D721Med (cell line): ENCODE data around the gene LAMB1.

Experiments used
- DNase-seq: peaks from one replicate; pipeline ENCODE4 v3.0.0; 2011; ENCODE audit warnings: low spot score; ENCODE audit not compliant: insufficient read length
- FAIRE-seq: peaks from 2 replicates; lab custom pipeline; 2011; peaks lifted over from hg19 to GRCh38; lab: Jason Lieb, UNC
- TF ChIP-seq, protein P1 (sequence below): IDR thresholded peaks from 2 replicates; pipeline ENCODE4 v1.5.1; 2012; ENCODE audit warnings: mild to moderate bottlenecking, control low read depth; ENCODE audit not compliant: insufficient read depth; ENCODE audit errors: missing control alignments

LAMB1 gene

DNA sequence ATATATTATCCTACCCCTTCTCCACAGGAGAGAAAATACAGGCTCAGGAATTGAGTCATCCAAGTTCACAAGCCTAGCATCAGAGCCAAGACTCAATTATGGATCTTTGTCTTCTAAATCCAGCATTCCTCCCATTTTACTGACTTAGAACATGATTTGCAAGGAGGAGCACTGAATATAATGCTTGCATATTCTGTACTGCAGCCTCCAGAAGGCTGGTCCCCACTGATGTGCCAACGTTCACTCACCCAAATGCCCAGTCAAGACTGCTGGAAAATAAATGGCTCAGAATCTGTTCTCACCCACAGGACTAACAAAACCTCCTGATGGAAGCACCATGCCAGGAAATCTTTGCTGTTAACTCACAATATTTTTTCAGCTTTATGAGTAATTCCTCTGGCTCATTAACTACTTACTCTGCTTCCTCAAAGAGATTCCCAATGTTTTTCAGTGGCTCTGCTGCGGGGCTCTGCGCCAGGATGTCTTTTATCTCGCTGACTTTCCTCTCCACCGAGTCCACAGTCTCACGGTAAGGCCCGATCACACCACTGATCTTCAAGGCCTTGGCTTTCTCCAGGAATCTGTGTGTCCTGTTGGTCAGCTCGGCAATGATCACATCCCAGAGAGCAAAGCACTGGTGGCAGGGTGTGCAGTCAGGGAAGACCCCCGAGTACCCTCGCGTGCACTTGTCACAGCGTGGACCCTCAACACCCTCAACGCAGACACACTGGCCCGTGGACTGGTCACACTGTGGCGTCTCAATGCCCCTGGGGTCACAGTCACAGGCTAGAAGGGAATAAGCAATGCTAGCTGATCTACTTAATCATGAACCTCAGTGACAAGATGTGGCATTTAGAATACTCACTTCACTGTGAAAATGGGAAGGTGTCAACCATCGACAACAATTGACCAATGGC, 63.1 kb downstream of the LAMB1 start:
- FAIRE-seq, result no peak
- DNase-seq, result no peak
- TF ChIP-seq, protein P1, sequence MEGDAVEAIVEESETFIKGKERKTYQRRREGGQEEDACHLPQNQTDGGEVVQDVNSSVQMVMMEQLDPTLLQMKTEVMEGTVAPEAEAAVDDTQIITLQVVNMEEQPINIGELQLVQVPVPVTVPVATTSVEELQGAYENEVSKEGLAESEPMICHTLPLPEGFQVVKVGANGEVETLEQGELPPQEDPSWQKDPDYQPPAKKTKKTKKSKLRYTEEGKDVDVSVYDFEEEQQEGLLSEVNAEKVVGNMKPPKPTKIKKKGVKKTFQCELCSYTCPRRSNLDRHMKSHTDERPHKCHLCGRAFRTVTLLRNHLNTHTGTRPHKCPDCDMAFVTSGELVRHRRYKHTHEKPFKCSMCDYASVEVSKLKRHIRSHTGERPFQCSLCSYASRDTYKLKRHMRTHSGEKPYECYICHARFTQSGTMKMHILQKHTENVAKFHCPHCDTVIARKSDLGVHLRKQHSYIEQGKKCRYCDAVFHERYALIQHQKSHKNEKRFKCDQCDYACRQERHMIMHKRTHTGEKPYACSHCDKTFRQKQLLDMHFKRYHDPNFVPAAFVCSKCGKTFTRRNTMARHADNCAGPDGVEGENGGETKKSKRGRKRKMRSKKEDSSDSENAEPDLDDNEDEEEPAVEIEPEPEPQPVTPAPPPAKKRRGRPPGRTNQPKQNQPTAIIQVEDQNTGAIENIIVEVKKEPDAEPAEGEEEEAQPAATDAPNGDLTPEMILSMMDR, result no peak

DNA sequence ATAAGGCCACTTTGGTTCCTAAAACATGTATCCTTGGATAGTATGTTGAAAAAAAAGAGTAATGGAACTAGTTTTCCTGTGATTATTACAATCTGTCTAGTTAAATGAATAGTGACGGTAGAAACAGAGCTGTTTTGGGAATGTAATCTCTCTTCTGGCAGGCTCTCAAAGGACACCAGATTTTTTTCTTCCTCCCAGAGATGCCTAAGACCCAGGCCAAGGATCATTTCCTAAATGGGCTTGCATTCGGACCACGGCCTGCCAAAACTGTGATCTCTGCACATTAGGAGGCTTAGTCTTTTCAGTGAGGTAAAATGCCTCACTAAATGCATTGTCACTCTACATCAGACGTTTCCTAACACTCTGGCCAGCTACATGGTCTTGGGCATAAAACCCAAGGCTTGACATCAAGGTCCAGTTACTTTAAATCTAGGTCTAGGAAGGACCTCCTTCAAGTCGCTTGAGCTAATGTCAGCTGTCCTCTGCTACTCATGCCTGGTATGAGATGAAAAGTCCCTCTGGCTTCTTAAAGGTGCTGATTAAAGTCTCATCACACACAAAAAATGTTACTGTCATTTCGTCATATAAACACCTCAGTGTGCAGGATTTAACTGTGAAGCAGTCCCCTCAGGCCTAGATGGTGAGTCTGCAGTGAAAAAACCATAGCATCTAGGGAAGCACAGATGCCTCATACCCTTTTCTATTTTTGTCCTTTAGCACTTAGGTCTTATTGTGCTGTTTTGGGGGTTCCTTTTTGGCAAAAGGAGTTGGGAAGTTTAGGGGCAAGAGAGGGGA, 64.3 kb downstream of the LAMB1 start:
- FAIRE-seq, result no peak
- DNase-seq, result no peak

DNA sequence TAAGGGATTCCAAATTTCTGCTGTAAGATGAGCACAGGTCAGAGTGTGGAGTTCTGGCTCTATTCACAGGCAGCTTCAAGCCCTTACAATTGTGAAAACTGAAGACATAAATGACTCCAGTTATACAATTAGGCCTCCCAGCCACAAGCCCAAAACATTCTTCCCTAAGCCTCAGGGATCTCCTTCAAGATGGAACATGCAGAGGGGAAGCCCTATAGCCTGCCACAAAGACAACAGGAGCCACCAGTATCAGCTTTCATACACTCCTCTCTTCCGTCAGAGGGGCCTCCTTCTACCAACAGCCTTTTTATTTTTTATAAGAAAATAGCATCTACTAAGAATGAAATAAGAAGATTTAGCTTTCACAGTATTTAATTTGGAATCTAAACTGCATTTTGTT, 65.4 kb downstream of the LAMB1 start:
- TF ChIP-seq, protein P1, result no peak
- FAIRE-seq (no peak), DNase-seq (no peak)

More for the DNA sequence above, 64.3 kb downstream of the LAMB1 start:
- TF ChIP-seq, protein P1, result no peak

DNA sequence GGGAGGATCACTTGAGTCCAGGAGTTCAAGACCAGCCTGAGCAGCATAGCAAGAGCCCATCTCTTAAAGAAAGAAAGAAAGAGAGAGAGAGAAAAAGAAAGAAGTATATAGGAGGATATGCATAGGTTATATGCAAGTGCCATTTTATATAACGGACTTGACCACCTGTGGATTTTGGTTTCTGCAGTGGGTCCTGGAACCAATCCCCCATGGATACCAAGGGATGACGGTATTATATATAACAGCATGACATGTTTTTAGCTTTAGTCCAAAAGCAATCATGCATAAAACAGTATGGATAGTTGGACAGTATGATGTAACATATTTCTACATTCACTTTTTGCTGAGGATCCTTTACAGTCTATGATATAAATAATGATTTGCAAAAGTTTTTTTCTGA, 66.6 kb downstream of the LAMB1 start:
- TF ChIP-seq, protein P1, result no peak
- DNase-seq (no peak), FAIRE-seq (no peak)

DNA sequence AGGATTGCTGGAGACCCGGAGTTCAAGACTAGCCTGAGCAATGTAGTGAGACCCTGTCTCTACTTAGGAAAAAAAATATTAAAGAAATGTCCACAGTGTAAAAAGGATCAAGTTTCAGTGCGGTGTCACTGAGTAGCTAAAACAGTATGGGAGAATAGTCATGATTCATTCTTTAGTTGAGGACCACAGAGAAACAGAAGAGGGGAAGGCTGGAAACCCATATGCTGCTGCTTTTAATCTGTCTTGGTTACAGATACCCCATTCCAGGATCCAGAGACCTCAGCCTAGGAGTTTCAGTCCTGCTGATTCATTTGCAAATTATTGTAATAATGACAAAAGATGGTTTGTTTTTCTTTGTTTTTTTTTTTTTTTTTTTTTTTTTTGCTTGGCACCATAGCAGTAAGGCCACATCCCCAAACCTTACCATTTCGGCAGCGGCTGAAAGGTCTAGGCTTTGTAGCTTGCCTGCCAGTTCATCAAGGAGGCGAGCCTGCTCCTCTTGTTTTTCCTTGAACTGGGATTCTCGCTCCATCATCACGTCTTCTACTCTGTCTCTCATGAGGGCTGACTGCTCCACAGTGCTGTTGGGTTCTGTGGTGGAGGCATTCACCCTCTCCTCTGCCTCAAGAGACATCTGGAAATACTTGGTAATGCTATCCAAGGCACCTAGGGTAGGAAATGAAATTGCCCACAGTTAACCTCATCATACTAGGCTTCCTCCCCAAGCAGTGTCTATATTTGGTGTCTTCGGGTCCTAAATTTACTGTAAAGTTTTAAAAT, 67.8 kb downstream of the LAMB1 start:
- no peak for DNase-seq
- FAIRE-seq, result no peak
- TF ChIP-seq, protein P1, result no peak

DNA sequence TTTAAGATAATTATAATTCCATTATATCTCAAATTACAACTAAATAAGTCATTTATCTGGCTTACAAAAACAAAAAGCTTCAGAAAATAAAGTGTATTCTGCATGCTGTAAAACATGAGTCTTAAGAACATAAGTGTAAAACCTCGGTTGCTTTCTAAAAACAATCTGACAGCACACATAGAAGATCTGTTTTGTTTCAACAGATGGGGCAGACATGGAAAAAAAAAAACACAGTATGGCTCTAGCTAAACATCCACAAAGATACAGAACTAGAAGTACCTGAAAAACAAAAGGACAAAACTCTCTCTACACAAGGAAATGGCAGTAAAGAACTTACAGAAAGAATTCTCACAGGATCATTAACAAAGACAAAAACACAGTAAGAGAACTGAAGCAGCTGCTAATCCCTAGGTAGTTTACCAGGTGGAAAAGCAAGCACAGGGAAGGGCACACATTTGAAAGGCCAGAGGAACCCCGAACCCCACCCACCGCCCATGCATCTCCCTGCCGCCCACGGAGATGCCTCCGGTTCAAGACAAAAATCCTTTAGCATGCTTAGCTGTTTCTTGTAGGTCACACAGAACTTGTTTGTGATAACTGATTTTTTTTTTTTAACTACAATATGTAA, 69.5 kb downstream of the LAMB1 start:
- TF ChIP-seq, protein P1, result no peak
- FAIRE-seq, result no peak
- DNase-seq, result no peak
